Subcutaneous adipose tissue (tissue), 4 donors: ENCODE measurements around the gene TRIP13. TPM values are rescaled to one million over a fixed set of nuclear protein-coding genes. Genes with fewer than 3 reads are reported as not detected.

Source experiments
- total RNA-seq, 4 donors: library from RNA; depleted of rRNA; stranded (reverse); fragments of >200 nt; gene quantifications; one replicate each; pipeline ENCODE4 v1.1.0, GENCODE V29; 2016
- TF ChIP-seq, protein P1 (sequence below): fragments of 450-650 bp; IDR thresholded peaks from one replicate; pipeline ENCODE4 v1.5.1; 2016; ENCODE audit warnings: low read depth, mild to moderate bottlenecking, control low read depth, antibody characterized with exemption, moderate library complexity

The TRIP13 gene
- total RNA-seq, 4 donors from 2014 or later, result 0.75 to 2.4 (median 1.5) TPM; not detected in 1

DNA sequence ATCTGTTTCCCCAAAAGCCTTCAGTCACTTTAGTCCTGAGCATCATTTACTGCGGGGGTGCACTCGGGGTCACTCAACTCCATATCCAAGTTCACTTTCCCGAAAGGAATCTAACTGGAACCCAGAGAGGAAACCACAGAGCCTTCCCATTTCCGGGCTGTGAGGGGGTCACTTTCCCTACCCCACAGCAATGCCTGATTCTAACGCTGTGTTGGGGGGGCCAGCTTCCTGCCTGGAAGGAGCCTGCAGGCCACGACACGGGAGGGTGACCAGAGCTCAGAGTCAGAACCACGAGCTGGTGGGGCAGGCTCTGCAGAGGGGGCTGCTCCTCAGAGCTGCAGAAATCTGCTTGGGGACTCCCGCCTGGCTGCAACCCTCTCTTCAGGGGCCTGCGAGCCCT lies 20.4 kb upstream of the TRIP13 start:
- TF ChIP-seq, protein P1, sequence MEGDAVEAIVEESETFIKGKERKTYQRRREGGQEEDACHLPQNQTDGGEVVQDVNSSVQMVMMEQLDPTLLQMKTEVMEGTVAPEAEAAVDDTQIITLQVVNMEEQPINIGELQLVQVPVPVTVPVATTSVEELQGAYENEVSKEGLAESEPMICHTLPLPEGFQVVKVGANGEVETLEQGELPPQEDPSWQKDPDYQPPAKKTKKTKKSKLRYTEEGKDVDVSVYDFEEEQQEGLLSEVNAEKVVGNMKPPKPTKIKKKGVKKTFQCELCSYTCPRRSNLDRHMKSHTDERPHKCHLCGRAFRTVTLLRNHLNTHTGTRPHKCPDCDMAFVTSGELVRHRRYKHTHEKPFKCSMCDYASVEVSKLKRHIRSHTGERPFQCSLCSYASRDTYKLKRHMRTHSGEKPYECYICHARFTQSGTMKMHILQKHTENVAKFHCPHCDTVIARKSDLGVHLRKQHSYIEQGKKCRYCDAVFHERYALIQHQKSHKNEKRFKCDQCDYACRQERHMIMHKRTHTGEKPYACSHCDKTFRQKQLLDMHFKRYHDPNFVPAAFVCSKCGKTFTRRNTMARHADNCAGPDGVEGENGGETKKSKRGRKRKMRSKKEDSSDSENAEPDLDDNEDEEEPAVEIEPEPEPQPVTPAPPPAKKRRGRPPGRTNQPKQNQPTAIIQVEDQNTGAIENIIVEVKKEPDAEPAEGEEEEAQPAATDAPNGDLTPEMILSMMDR, result no peak

DNA sequence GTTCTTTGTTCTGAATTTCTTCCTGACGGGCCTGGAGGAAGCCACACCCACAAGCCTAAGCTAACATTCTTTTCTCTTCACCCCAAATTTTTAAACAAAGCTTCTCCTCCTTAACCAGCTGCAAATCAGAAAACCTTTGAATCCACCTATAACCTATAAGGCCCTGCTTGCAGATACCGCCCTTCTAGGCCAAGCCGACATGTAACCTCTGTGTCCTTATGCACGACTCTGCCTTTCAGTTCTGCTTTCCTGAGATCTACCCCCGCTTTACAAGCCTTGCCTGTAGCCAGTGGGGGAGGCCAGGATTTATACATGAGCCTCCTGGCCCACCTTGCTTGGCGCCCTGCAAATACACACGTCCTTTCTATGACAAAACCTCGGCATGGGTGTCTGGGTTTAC lies 19.4 kb upstream of the TRIP13 start:
- TF ChIP-seq, protein P1, result no peak

DNA sequence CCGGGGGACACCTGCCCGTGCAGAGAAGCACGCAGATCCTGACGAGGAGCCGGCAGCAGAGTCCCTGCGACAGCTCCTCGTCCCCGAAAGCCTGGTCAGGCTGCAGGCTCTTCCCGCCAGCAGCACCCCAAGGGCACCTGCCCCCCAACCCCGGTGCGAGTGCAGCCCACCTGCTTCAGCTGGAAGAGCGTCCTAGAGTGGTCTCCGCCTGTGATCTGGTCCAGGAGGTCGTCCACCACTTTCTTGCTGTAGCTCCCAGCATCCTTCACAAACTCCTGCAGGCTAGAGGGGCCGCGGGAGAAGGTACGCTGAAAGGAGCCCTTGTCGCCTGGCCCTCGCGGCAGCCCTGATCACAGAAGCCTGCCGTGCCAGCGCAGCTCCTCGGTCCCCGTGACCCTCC lies 16.8 kb upstream of the TRIP13 start:
- TF ChIP-seq, protein P1, result no peak

DNA sequence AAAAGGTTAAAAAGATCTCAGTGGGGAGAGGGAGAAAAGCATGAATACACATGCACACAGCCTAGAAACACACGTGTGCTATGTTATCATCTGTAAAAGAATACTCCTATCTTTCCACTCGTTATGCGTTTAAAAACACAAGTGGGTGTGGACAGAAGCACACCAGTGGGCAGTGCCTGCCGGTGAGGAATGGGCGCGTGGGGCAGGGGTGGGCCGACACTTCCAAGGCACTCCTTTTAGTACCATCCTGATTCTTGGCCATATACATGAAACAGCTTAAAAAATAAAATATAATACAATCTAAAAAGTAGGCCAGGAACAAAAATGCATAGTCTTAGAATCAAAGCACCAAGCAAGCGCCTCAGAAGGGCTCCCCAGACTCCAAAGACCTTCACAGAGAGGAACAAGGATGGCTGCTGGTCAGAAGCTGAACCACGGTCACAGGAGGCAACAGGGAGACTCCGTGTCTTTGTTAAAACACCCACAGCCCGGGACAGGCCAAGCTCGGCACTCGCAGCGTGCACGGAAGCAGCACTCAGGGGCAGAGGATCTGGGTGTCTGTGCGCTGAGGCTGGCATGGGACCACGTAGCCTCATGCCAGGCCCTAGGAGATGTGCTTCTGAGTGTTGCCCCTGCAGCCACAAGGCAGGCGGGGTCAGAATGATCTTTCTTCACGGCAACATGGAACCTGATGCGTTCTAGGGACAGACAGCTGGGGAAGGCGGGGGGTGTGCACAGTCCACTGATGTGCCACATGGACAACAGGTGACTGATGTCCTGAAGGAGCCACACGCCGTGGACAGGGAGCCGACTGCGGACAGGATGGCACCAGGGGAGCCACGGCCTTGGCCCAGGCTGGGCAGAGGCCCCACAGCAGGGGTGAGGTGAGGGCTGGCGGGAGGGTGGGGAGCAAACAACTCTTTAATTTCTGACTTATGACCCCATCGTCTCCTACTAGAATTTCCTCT lies 16.0 kb upstream of the TRIP13 start:
- TF ChIP-seq, protein P1, result no peak

DNA sequence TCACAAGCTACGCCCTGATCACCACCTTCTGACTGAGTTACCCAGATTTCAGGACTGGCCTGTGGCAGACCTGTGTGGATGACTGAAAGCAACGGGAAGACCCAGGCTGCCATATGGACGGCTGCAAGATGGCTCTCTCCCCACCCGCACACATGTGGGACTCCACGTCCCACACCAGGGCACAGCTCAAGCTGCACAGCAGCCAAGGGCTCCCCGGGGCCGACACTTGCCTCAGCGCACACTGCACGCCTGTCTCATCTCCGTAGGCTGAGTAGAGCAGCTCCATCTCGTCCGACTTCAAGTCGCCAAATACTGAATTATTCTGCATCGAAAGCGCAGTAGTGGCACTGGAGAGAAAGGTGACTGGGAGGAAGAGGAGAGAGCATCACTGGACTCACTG lies 14.6 kb upstream of the TRIP13 start:
- TF ChIP-seq, protein P1, result no peak

DNA sequence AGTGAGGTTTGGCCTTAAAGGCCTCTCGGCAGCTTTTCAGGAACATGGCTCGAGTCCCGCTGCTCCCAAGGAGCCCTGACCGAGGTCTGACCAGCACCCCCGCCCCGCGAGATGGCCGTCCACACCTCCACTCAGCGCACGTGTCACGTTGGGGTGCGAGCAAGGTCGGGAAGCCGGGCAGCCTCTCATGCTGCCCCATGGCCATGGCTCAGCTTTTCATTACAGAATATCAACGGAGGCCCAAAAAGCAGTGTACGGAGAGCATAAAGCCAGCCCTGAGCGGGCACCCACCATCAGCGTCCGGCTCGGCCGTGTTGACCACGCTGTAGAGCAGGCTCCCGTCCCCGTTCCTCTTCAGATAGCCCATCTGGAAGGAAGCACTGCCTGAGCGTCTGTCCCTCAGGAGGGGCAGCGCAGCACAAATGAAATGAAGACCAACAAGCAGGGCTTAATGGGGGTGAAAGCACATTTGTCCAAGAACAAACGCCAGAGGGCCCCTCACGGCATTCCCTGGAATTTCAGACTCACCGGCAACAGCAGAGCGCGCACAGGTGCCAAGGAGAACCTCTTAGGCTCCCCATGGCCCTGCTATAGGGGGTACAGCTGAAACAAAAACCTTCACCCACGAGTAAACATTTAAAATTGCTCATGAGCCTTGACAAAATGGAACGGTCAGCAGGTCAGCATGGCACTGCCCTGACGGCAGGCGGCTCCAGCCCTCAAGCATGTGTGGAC lies 11.7 kb upstream of the TRIP13 start:
- TF ChIP-seq, protein P1, result no peak

DNA sequence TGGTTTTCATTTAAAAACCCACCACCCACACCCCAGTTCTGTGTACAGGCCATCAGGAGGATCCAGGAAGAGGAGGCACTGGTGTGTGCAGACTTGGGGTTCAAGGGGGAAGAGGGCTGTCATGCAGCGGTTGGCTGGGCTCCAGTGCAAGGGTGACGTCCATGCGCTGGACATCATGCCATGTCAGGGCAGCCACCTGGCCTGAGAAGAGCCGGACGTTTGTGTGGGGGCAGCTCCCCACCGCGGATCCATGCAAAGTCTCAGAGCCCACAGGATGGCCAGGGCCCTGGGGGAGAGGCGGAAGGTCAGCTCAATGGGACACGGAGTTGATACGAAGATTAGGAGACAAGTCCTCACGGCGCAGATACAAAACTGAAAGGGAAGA lies 11.1 kb upstream of the TRIP13 start:
- TF ChIP-seq, protein P1, result no peak
